Measurements from ENCODE around the gene CHDH. TPM values are rescaled to one million over a fixed set of nuclear protein-coding genes. Genes with fewer than 3 reads are reported as not detected.
A peak's percentile ranks its signal among the peaks of the same experiment; 100 is the strongest.

The CHDH gene
- total and polyA plus RNA-seq, 2 experiments from 2014 or later: 31.1 to 62.6 TPM

DNA sequence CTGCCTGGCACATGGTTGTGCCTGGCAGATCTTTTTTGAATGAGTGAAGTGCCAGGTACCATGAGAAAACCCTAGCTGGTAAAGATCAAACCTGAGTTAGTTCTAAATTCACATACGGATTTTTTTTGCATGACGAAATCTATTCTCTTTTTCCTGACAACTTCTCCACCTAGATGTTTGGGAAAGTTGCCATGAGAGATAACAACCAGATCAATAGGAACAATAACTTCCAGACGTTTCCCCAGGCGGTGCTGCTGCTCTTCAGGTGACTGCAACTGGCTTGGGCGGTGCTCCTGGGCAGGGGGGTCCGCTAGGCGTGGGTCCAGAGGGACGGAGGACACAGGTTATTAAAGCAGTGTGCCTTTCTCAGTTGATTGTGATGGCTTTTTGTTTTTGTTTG is 71.8 kb downstream of the CHDH start:
- H4K20me1 ChIP-seq (ENCODE audit: insufficient read depth, poor library complexity, severe bottlenecking): no peaks in the 10 kb centered on the region
- no peak for DNase-seq (ENCODE audit: low spot score)
- H3K79me2 ChIP-seq: no peaks in the 10 kb centered on the region
- no peaks in the 10 kb centered on the region for H3K9me2 ChIP-seq (replicated peaks; ENCODE audit: insufficient read depth)
- peak overlapping the region; percentile 27 for H3K27ac ChIP-seq
- no peak overlapping the region for H3K4me2 ChIP-seq
- 65% methylated on average over 8 of the region's 8 CpGs for WGBS (ENCODE audit: low lambda C conversion rate, missing lambda C conversion rate)
- TF ChIP-seq CTCF (IDR thresholded peaks at IDR 0.05; ENCODE audit: poor library complexity): no peak
- TF ChIP-seq EZH2 (IDR thresholded peaks at IDR 0.05; ENCODE audit: borderline replicate concordance): no peak
- TF ChIP-seq EZH2phosphoT487 (IDR thresholded peaks at IDR 0.05; ENCODE audit: low read depth, severe bottlenecking, unreplicated experiment): no peak
- no peaks in the 10 kb centered on the region for H3K9me3 ChIP-seq (ENCODE audit: low read depth)
- H3K27me3 ChIP-seq: no peaks in the 10 kb centered on the region
- no peak overlapping the region for H3K4me3 ChIP-seq
- peaks cover 23% of the 10 kb centered on the region for H3K4me1 ChIP-seq (ENCODE audit: insufficient read depth)
- H3K36me3 ChIP-seq (replicated peaks; ENCODE audit: insufficient read depth, low read depth): no peaks in the 10 kb centered on the region
- no peak overlapping the region for H2AFZ ChIP-seq

- no peak for TF ChIP-seq CTCF (IDR thresholded peaks at IDR 0.05; ENCODE audit: poor library complexity)
- no peak for TF ChIP-seq EZH2phosphoT487 (IDR thresholded peaks at IDR 0.05; ENCODE audit: low read depth, severe bottlenecking, unreplicated experiment)
- no peak for TF ChIP-seq EZH2 (IDR thresholded peaks at IDR 0.05; ENCODE audit: borderline replicate concordance)
- 54% methylated on average over 10 of the region's 10 CpGs for WGBS (ENCODE audit: low lambda C conversion rate, missing lambda C conversion rate)
- Histone ChIP-seq H3K27me3 (no peaks in the 10 kb centered on the region), H3K36me3 (replicated peaks; ENCODE audit: insufficient read depth, low read depth) (no peaks in the 10 kb centered on the region), H3K4me3 (no peak overlapping the region), H3K27ac (peak overlapping the region; percentile 56), H3K9me2 (replicated peaks; ENCODE audit: insufficient read depth) (no peaks in the 10 kb centered on the region), H3K9me3 (ENCODE audit: low read depth) (no peaks in the 10 kb centered on the region), H3K4me2 (peak overlapping the region; percentile 25), H2AFZ (no peak overlapping the region), H4K20me1 (ENCODE audit: insufficient read depth, poor library complexity, severe bottlenecking) (no peaks in the 10 kb centered on the region), H3K79me2 (no peaks in the 10 kb centered on the region), H3K4me1 (ENCODE audit: insufficient read depth) (peaks cover 23% of the 10 kb centered on the region)
- DNase-seq (ENCODE audit: low spot score): peak; percentile 65
These were observed 72.4 kb downstream of the CHDH start for GRCh38 chr3:53773611-53774368.

DNA sequence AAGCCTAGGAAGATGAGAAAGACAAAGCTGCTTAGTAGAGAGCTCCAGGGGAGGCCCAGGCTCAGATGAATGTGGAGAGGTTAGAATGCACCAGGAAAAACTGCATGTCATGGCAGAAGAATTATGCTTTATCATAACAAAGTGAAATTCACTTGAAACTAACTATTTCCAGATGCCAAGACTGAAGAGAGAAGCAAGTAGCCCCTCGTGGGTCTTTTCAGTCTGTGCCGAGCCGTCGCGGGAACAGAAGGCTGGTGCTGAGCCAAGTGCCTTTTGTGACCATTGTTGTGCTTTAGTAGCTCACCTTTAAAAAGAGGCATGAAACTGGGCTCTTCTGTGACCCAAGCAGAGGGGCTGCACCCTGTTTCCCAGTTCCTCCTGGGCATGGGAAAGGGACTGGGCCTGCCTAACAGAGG is 73.2 kb downstream of the CHDH start:
- no peaks in the 10 kb centered on the region for H4K20me1 ChIP-seq (ENCODE audit: insufficient read depth, poor library complexity, severe bottlenecking)
- H3K4me1 ChIP-seq (ENCODE audit: insufficient read depth): peaks cover 23% of the 10 kb centered on the region
- DNase-seq (ENCODE audit: low spot score): no peak
- H3K27me3 ChIP-seq: no peaks in the 10 kb centered on the region
- H3K79me2 ChIP-seq: no peaks in the 10 kb centered on the region
- H3K9me3 ChIP-seq (ENCODE audit: low read depth): no peaks in the 10 kb centered on the region
- TF ChIP-seq EZH2 (IDR thresholded peaks at IDR 0.05; ENCODE audit: borderline replicate concordance) (no peak), CTCF (IDR thresholded peaks at IDR 0.05; ENCODE audit: poor library complexity) (no peak), EZH2phosphoT487 (IDR thresholded peaks at IDR 0.05; ENCODE audit: low read depth, severe bottlenecking, unreplicated experiment) (no peak)
- no peak overlapping the region for H2AFZ ChIP-seq
- no peak overlapping the region for H3K4me3 ChIP-seq
- peak overlapping the region; percentile 66 for H3K27ac ChIP-seq
- no peaks in the 10 kb centered on the region for H3K36me3 ChIP-seq (replicated peaks; ENCODE audit: insufficient read depth, low read depth)
- no peaks in the 10 kb centered on the region for H3K9me2 ChIP-seq (replicated peaks; ENCODE audit: insufficient read depth)
- WGBS (ENCODE audit: low lambda C conversion rate, missing lambda C conversion rate): 40% methylated on average over 5 of the region's 5 CpGs
- H3K4me2 ChIP-seq: peak overlapping the region; percentile 25

Measured in hepatocyte (in vitro differentiated cells).